NCI-H748 (cell line): ENCODE measurements around the gene RNF14.
A peak's percentile ranks its signal among the peaks of the same experiment; 100 is the strongest.
"Not testable (repeated sequence)": the region's sequence is repeated elsewhere in the genome, so short reads cannot be mapped to it uniquely, and the experiment has no call there.

Source experiments
- DNase-seq: peaks from one replicate; lab custom pipeline; 2025; ENCODE audit not compliant: unreplicated experiment; lab: John Stamatoyannopoulos, UW

RNF14 gene

GRCh38 chr5:141968914-141969608 is at the start of gene RNF14:
Gene RNF14, plus strand, starts transcription at chr5:141969105. Its CDS starts 4,484 bp downstream, at chr5:141973589.
- peak; percentile 91 for DNase-seq

- DNase-seq: no peak
These were observed 49.4 kb upstream of the RNF14 start for GRCh38 chr5:141919218-141920119.

GRCh38 chr5:141920771-141921170 is 48.1 kb upstream of the RNF14 start:
- no peak for DNase-seq

GRCh38 chr5:141922827-141923447 is 46.0 kb upstream of the RNF14 start:
- DNase-seq: not testable (repeated sequence)

- DNase-seq: peak; percentile 58
These were observed 45.2 kb upstream of the RNF14 start, which contains the start of gene DELE1 for GRCh38 chr5:141923448-141924313. Gene DELE1, plus strand, starts transcription at chr5:141923871. Its CDS starts 71 bp downstream, at chr5:141923942.

GRCh38 chr5:141926434-141926833 is 42.5 kb upstream of the RNF14 start:
- no peak for DNase-seq

GRCh38 chr5:141928051-141928450 is 40.9 kb upstream of the RNF14 start:
- DNase-seq: no peak

GRCh38 chr5:141929398-141930058 is 39.4 kb upstream of the RNF14 start:
- no peak for DNase-seq

GRCh38 chr5:141931694-141932093 is 37.2 kb upstream of the RNF14 start:
- no peak for DNase-seq

- no peak for DNase-seq
These were observed 35.8 kb upstream of the RNF14 start for GRCh38 chr5:141933151-141933550.

- peak; percentile 85 for DNase-seq
These were observed 34.6 kb upstream of the RNF14 start for GRCh38 chr5:141934099-141934844.

GRCh38 chr5:141935538-141935937 is 33.4 kb upstream of the RNF14 start:
- DNase-seq: peak; percentile 21

GRCh38 chr5:141940695-141941271 is 28.1 kb upstream of the RNF14 start:
- no peak for DNase-seq

- no peak for DNase-seq
These were observed 27.6 kb upstream of the RNF14 start for GRCh38 chr5:141941307-141941706.

GRCh38 chr5:141941779-141942178 is 27.1 kb upstream of the RNF14 start:
- DNase-seq: no peak

- no peak for DNase-seq
These were observed 26.6 kb upstream of the RNF14 start for GRCh38 chr5:141942185-141942857.

- no peak for DNase-seq
These were observed 24.8 kb upstream of the RNF14 start for GRCh38 chr5:141944076-141944475.

GRCh38 chr5:141945511-141946051 is 23.3 kb upstream of the RNF14 start:
- no peak for DNase-seq
